GM23338 (cell line): ENCODE data around the gene PITPNC1. TPM values are rescaled to one million over a fixed set of nuclear protein-coding genes. Genes with fewer than 3 reads are reported as not detected.
A peak's percentile ranks its signal among the peaks of the same experiment; 100 is the strongest.
"Not testable (repeated sequence)": the region's sequence is repeated elsewhere in the genome, so short reads cannot be mapped to it uniquely, and the experiment has no call there.

Source experiments
- ATAC-seq: fragments of 200-7000 bp; cut with Tn5 transposase; 3 replicates; pipeline ENCODE4 v1.9.1; 2020
- DNase-seq: peaks from one replicate; pipeline ENCODE4 v3.0.0-alpha.2; 2015; ENCODE audit warnings: low spot score
- H2AFZ ChIP-seq: fragments of 200-600 bp; sonication (generic); 2 replicates; pipeline ENCODE4 v1.8.0; 2016; ENCODE audit warnings: antibody characterized with exemption, mild to moderate bottlenecking, moderate library complexity
- H3F3A ChIP-seq: fragments of 200-600 bp; sonication (generic); replicated peaks from 2 replicates; pipeline ENCODE4 v1.8.0; 2017; ENCODE audit warnings: antibody characterized with exemption, mixed run types, low read depth
- H3K27ac ChIP-seq: fragments of 200-600 bp; sonication (generic); 2 replicates; pipeline ENCODE4 v1.6.1; 2016; ENCODE audit warnings: low read depth
- H3K27me3 ChIP-seq: fragments of 200-600 bp; sonication (generic); 2 replicates; pipeline ENCODE4 v1.8.0; 2016; ENCODE audit warnings: mild to moderate bottlenecking, mixed run types, moderate library complexity; ENCODE audit not compliant: insufficient read depth
- H3K36me3 ChIP-seq: fragments of 200-600 bp; sonication (generic); 2 replicates; pipeline ENCODE4 v1.8.0; 2016; ENCODE audit warnings: mild to moderate bottlenecking; ENCODE audit not compliant: insufficient read depth
- H3K4me1 ChIP-seq: fragments of 200-600 bp; sonication (generic); 2 replicates; pipeline ENCODE4 v1.8.0; 2016; ENCODE audit warnings: mild to moderate bottlenecking, moderate library complexity; ENCODE audit not compliant: insufficient read depth
- H3K4me2 ChIP-seq: fragments of 200-600 bp; sonication (generic); 2 replicates; pipeline ENCODE4 v1.7.1; 2017; ENCODE audit warnings: mixed run types
- H3K4me3 ChIP-seq: fragments of 200-600 bp; sonication (generic); 2 replicates; pipeline ENCODE4 v1.6.1; 2016; ENCODE audit warnings: mixed run types
- H3K79me2 ChIP-seq: fragments of 200-600 bp; sonication (generic); replicated peaks from 2 replicates; pipeline ENCODE4 v1.8.0; 2017; ENCODE audit warnings: mild to moderate bottlenecking; ENCODE audit not compliant: insufficient read depth
- H3K9me2 ChIP-seq: fragments of 200-600 bp; sonication (generic); 2 replicates; pipeline ENCODE4 v1.8.0; 2017; ENCODE audit not compliant: insufficient read depth
- H4K20me1 ChIP-seq: fragments of 200-600 bp; sonication (generic); replicated peaks from 2 replicates; pipeline ENCODE4 v1.8.0; 2017; ENCODE audit warnings: mild to moderate bottlenecking; ENCODE audit not compliant: insufficient read depth
- H3K27ac Mint-ChIP-seq: 2 replicates; pipeline ENCODE4 v1.8.0; 2020; ENCODE audit warnings: inconsistent platforms, mild to moderate bottlenecking, moderate library complexity, mixed read lengths
- H3K27me3 Mint-ChIP-seq: 3 replicates; pipeline ENCODE4 v1.8.0; 2022; ENCODE audit warnings: low read depth, mild to moderate bottlenecking, moderate library complexity, mixed read lengths, inconsistent platforms; ENCODE audit not compliant: insufficient read depth, poor library complexity
- H3K36me3 Mint-ChIP-seq: 3 replicates; pipeline ENCODE4 v1.8.0; 2021; ENCODE audit warnings: low read depth, mild to moderate bottlenecking, inconsistent platforms, moderate library complexity, mixed read lengths
- H3K4me1 Mint-ChIP-seq: 3 replicates; pipeline ENCODE4 v1.8.0; 2020; ENCODE audit warnings: mild to moderate bottlenecking, inconsistent platforms, mixed read lengths
- H3K4me3 Mint-ChIP-seq: 3 replicates; pipeline ENCODE4 v1.8.0; 2021; ENCODE audit warnings: moderate library complexity, mild to moderate bottlenecking, inconsistent platforms, mixed read lengths
- H3K9me3 Mint-ChIP-seq: 3 replicates; pipeline ENCODE4 v1.8.0; 2020; ENCODE audit warnings: moderate library complexity, mild to moderate bottlenecking, inconsistent platforms, mixed read lengths
- CREB1 ChIP-seq: fragments of 250-450 bp; sonication (Bioruptor Pico); IDR thresholded peaks from 2 replicates; pipeline ENCODE4 v1.5.0; 2020; ENCODE audit warnings: low read depth, mild to moderate bottlenecking, moderate library complexity
- EZH2phosphoT487 ChIP-seq: fragments of 200-600 bp; sonication (generic); IDR thresholded peaks from one replicate; pipeline ENCODE4 v1.8.1; 2018; ENCODE audit warnings: antibody characterized with exemption; ENCODE audit not compliant: unreplicated experiment
- NANOG ChIP-seq: IDR thresholded peaks from 2 replicates; pipeline ENCODE4 v1.6.1; 2016; ENCODE audit warnings: antibody characterized with exemption, borderline replicate concordance
- polyA plus RNA-seq: library from polyadenylated mRNA; unstranded; fragments of >200 nt; fragmentation: Nextera tagmentation; extraction: Ambion mirVana; gene quantifications from 2 replicates; pipeline ENCODE4 v1.2.1, GENCODE V29; 2016
- total RNA-seq: library from RNA; depleted of rRNA; stranded (reverse); fragments of >200 nt; shearing (Covaris generic); gene quantifications from 2 replicates; pipeline ENCODE4 v1.2.3, GENCODE V29; 2014
- TF ChIP-seq, protein P1 (sequence below): IDR thresholded peaks from one replicate; pipeline ENCODE4 v1.6.1; 2018; ENCODE audit warnings: antibody characterized with exemption; ENCODE audit not compliant: unreplicated experiment

PITPNC1 gene
- total and polyA plus RNA-seq, 2 experiments from 2014 or later: 23.0 to 32.6 TPM

DNA sequence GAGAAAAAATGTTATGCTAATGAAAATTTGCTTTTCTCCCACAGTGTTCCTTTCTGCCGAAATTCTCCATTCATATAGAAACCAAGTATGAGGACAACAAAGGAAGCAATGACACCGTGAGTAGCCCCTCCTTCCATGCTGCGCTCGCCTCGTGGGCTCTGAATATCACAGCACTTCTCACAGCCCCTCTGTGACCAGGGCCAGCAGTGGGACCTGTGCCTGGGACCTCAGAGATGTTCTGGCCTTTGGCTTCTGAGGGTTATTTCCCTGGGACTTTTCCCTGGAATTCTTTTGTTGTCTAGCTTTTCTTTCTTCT is 201.0 kb downstream of the PITPNC1 start (continued):
- TF ChIP-seq NANOG (no peak), CREB1 (CRISPR knock-in tag) (no peak), EZH2phosphoT487 (no peak)
- TF ChIP-seq, protein P1, sequence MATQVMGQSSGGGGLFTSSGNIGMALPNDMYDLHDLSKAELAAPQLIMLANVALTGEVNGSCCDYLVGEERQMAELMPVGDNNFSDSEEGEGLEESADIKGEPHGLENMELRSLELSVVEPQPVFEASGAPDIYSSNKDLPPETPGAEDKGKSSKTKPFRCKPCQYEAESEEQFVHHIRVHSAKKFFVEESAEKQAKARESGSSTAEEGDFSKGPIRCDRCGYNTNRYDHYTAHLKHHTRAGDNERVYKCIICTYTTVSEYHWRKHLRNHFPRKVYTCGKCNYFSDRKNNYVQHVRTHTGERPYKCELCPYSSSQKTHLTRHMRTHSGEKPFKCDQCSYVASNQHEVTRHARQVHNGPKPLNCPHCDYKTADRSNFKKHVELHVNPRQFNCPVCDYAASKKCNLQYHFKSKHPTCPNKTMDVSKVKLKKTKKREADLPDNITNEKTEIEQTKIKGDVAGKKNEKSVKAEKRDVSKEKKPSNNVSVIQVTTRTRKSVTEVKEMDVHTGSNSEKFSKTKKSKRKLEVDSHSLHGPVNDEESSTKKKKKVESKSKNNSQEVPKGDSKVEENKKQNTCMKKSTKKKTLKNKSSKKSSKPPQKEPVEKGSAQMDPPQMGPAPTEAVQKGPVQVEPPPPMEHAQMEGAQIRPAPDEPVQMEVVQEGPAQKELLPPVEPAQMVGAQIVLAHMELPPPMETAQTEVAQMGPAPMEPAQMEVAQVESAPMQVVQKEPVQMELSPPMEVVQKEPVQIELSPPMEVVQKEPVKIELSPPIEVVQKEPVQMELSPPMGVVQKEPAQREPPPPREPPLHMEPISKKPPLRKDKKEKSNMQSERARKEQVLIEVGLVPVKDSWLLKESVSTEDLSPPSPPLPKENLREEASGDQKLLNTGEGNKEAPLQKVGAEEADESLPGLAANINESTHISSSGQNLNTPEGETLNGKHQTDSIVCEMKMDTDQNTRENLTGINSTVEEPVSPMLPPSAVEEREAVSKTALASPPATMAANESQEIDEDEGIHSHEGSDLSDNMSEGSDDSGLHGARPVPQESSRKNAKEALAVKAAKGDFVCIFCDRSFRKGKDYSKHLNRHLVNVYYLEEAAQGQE: no peak

DNA sequence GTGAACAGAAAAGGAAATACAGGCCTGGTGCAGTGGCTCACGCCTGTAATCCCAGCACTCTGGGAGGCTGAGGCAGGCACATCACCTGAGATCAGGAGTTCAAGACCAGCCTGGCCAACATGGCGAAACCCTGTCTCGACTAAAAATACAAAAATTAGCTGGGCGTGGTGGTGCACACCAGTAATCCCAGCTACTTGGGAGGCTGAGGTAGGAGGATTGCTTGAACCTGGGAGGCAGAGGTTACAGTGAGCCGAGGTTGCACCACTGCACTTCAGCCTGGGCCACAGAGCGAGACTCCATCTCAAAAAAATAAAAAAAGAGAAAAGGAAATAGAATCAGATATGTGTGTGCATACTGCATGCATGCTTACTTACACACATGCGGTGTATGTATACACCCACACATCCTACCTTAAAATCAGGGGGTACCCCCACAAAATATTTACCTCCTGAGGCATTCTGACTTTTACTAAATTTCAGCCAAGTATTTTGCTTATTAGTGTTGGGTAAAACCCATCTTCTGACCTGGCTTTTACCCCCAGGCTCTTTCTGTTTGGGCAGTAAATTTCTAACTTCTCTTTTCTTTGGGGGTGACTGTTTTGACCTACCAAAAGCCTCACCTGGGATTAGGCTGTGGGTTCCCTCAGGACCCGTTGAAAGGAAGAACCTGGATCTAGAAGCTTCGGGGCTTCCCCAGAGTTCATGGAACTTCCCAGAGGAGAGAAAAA is 201.8 kb downstream of the PITPNC1 start:
- not testable (repeated sequence) for ATAC-seq, H4K20me1 ChIP-seq, H3F3A ChIP-seq, DNase-seq, H3K27me3 ChIP-seq, H2AFZ ChIP-seq, H3K36me3 ChIP-seq, H3K4me3 Mint-ChIP-seq, H3K4me3 ChIP-seq, H3K9me3 Mint-ChIP-seq, H3K27me3 Mint-ChIP-seq, H3K9me2 ChIP-seq, H3K79me2 ChIP-seq
- H3K4me1 ChIP-seq: peaks cover 10% of the 10 kb centered on the region
- Mint-ChIP-seq H3K27ac (peak overlapping the region; percentile 82; the same call in 1 of the 2 replicates), H3K4me1 (peaks cover 15% of the 10 kb centered on the region), H3K36me3 (peaks cover 13% of the 10 kb centered on the region; the same call in 2 of the 3 replicates)
- peak overlapping the region; percentile 40; the same call in 1 of the 2 replicates for H3K4me2 ChIP-seq
- H3K27ac ChIP-seq: peak overlapping the region; percentile 75; the same call in 1 of the 2 replicates

DNA sequence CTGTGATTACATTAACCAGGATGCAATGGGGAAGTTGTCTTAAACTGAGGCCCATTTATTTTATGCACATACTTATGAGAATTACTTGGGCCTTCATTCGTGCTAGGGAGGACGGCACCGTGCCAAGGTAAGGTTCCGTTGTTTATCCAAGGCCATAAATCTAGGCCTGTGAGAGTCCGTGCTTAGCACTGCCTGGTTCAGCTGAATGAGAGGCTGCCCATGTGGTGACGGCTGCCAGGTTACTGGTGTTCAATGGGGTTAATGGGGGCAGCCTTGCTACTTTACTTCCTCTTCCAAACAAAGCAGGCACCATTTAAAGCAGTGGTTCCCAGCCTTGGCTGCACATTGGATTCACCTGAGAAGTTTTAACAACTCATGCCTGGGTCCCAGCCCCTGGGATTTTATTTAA is 205.6 kb downstream of the PITPNC1 start:
- H3K36me3 Mint-ChIP-seq: peaks cover 42% of the 10 kb centered on the region
- no peaks in the 10 kb centered on the region for H3K27me3 ChIP-seq
- peaks cover 9% of the 10 kb centered on the region for H3K27me3 Mint-ChIP-seq
- H3K36me3 ChIP-seq: no peaks in the 10 kb centered on the region; the same call in 1 of the 2 replicates
- H3K9me2 ChIP-seq: no peaks in the 10 kb centered on the region; the same call in 1 of the 2 replicates
- no peak overlapping the region for H3K4me3 ChIP-seq
- no peak overlapping the region for H3K4me2 ChIP-seq
- H3K4me1 ChIP-seq: peaks cover 12% of the 10 kb centered on the region
- H2AFZ ChIP-seq: no peak overlapping the region
- no peak overlapping the region for H3K27ac Mint-ChIP-seq
- no peak for ATAC-seq
- no peak for TF ChIP-seq EZH2phosphoT487
- TF ChIP-seq CREB1 (CRISPR knock-in tag): no peak
- H3K27ac ChIP-seq: no peak overlapping the region
- 0 out of 2 replicates have a peak, but pooled peaks cover 2% of the 10 kb centered on the region for H3F3A ChIP-seq
- H4K20me1 ChIP-seq: no peaks in the 10 kb centered on the region
- H3K4me1 Mint-ChIP-seq: peaks cover 14% of the 10 kb centered on the region
- H3K4me3 Mint-ChIP-seq: no peak overlapping the region
- no peak for DNase-seq
- H3K79me2 ChIP-seq: no peaks in the 10 kb centered on the region
- H3K9me3 Mint-ChIP-seq: 0 out of 3 replicates have a peak, but pooled peaks cover 4% of the 10 kb centered on the region
